Kasumi-1 (cell line): ENCODE measurements around the gene LTB.

Source experiments
- DNase-seq, 2 experiments: peaks; one replicate each; lab custom pipeline; 2025; lab: John Stamatoyannopoulos, UW

LTB gene

GRCh38 chr6:31551371-31551770 lies 30.9 kb downstream of the LTB start:
- DNase-seq = peak; percentile 89 to 93

- DNase-seq = no peak
These were observed 33.7 kb downstream of the LTB start for GRCh38 chr6:31548544-31548873.

GRCh38 chr6:31547727-31548543 lies 34.3 kb downstream of the LTB start:
- DNase-seq = no peak

- peak; percentile 99 for DNase-seq
These were observed 35.1 kb downstream of the LTB start, which contains the start of gene NFKBIL1 for GRCh38 chr6:31546958-31547726. NFKBIL1 (plus strand) TSS chr6:31547608; CDS start chr6:31547695, 87 bp downstream.

GRCh38 chr6:31546339-31546957 lies 35.8 kb downstream of the LTB start, which contains the start of gene ATP6V1G2:
ATP6V1G2 (minus strand) TSS chr6:31546608; CDS start chr6:31546559, 49 bp downstream.
- DNase-seq = peak; percentile 93 to 94

- no peak for DNase-seq
These were observed 36.9 kb downstream of the LTB start for GRCh38 chr6:31545291-31545690.

GRCh38 chr6:31544676-31545075 lies 37.5 kb downstream of the LTB start:
- DNase-seq = no peak

- DNase-seq = no peak
These were observed 38.6 kb downstream of the LTB start for GRCh38 chr6:31543639-31544038.

GRCh38 chr6:31541658-31542521 lies 40.3 kb downstream of the LTB start, which contains the start of gene DDX39B:
DDX39B (minus strand) TSS chr6:31542003; CDS start chr6:31540532, 1,471 bp downstream.
- DNase-seq = peak; percentile 97

- peak; percentile 33 to 60 for DNase-seq
These were observed 41.1 kb downstream of the LTB start for GRCh38 chr6:31541059-31541657.

- no peak for DNase-seq
These were observed 41.6 kb downstream of the LTB start for GRCh38 chr6:31540640-31541039.

- no peak for DNase-seq
These were observed 43.3 kb downstream of the LTB start for GRCh38 chr6:31538805-31539400.

GRCh38 chr6:31535538-31536324 lies 46.5 kb downstream of the LTB start:
- no peak for DNase-seq

- no peak for DNase-seq
These were observed 47.6 kb downstream of the LTB start for GRCh38 chr6:31534521-31535040.

- no peak for DNase-seq
These were observed 48.2 kb downstream of the LTB start for GRCh38 chr6:31534011-31534410.

- no peak for DNase-seq
These were observed 48.8 kb downstream of the LTB start for GRCh38 chr6:31533455-31533841.

- DNase-seq = no peak
These were observed 49.4 kb downstream of the LTB start for GRCh38 chr6:31532644-31533454.

GRCh38 chr6:31531771-31532643 lies 50.2 kb downstream of the LTB start:
- DNase-seq = no peak
